ENCODE data around the gene ATP2B3. TPM values are rescaled to one million over a fixed set of nuclear protein-coding genes. Genes with fewer than 3 reads are reported as not detected.

The ATP2B3 gene
- total and polyA plus RNA-seq, 11 donors, result 0.12 TPM; not detected in 10

DNA sequence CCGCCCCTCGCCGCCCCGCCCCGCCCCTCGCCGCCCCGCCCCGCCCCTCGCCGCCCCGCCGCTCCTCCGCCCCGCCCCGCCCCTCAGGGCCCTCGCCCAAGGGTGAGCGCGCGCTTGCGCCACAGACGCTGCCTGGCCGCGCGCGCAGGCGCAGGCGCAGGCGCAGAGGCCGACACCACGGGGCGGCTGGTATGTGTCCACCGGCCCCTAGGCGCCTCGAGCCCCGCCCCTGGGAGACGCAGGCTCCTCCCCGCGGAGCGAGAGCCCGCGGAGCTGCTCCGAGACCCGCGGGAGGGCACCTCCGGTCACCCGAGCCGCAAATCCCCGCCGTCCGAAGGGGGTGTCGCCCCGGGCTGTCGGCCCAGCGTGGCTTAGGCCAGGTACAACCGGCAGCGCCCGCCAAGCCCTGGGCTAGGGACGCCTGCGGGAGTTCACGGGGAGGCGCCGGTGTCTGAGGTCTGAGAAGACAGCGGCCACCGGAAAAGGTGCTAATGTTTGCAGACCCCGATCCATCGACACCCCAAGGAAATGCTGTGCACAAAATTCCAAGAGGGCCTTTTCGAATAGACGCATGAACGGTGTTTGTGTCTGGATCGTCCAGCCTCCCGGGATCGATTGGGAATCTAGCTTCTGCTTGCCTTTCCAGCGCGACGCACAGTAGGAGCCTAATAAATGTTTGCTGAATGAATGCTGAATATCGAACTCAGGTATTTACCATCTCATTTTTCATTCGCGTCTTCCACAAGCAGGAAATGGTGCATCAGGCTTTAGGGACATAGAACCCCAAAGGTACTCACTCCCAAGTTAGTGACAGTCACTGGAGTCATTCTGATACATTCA, 82.0 kb downstream of the ATP2B3 start:
- Histone ChIP-seq H3K4me1 (peaks cover 0 to 24% (median 6%) of the 10 kb centered on the region in 12 donors), H3K4me3 (peak overlapping the region; percentile 29 to 87 (median 68)), H3K27me3 (no peaks in the 10 kb centered on the region), H3K27ac (peak overlapping the region in 10 of 12 donors; percentile 57 to 84 (median 70)), H3K9me3 (peaks cover 0 to 3% (median 0%) of the 10 kb centered on the region in 12 donors), H3K36me3 (peaks cover 0 to 10% (median 0%) of the 10 kb centered on the region in 9 donors)
- WGBS, 4 donors, result 0 to 31% (median 14%) methylated on average over 23 to 67 of the region's 79 CpGs
- peak; percentile 89 to 99 (median 94) for ATAC-seq
- TF ChIP-seq, protein P1, sequence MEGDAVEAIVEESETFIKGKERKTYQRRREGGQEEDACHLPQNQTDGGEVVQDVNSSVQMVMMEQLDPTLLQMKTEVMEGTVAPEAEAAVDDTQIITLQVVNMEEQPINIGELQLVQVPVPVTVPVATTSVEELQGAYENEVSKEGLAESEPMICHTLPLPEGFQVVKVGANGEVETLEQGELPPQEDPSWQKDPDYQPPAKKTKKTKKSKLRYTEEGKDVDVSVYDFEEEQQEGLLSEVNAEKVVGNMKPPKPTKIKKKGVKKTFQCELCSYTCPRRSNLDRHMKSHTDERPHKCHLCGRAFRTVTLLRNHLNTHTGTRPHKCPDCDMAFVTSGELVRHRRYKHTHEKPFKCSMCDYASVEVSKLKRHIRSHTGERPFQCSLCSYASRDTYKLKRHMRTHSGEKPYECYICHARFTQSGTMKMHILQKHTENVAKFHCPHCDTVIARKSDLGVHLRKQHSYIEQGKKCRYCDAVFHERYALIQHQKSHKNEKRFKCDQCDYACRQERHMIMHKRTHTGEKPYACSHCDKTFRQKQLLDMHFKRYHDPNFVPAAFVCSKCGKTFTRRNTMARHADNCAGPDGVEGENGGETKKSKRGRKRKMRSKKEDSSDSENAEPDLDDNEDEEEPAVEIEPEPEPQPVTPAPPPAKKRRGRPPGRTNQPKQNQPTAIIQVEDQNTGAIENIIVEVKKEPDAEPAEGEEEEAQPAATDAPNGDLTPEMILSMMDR (IDR thresholded peaks at IDR 0.05), result peak in 1 of 12 donors; percentile 3
- TF ChIP-seq POLR2A (IDR thresholded peaks at IDR 0.05), result no peak
- intact Hi-C loops (cut with DNase I), result loop anchor here in 2 of 10 donors (10.0 kb wide), 1 partner anchor 65 kb away; no protein-coding TSS in a partner anchor
- peak; percentile 87 to 95 (median 92) for DNase-seq

GRCh38 chrX:153600032-153600373, 82.6 kb downstream of the ATP2B3 start:
- 10 to 38% (median 21%) methylated on average over 2 of the region's 2 CpGs for WGBS, 4 donors
- Histone ChIP-seq H3K27ac (peak overlapping the region in 1 of 12 donors; percentile 84), H3K4me3 (peak overlapping the region in 10 of 12 donors; percentile 60 to 87 (median 69)), H3K4me1 (peaks cover 0 to 24% (median 6%) of the 10 kb centered on the region in 12 donors), H3K27me3 (no peaks in the 10 kb centered on the region), H3K9me3 (peaks cover 0 to 3% (median 0%) of the 10 kb centered on the region in 12 donors), H3K36me3 (peaks cover 0 to 4% (median 0%) of the 10 kb centered on the region in 9 donors)
- DNase-seq (no peak), ATAC-seq (no peak)
- TF ChIP-seq, protein P1 (IDR thresholded peaks at IDR 0.05), result no peak
- TF ChIP-seq POLR2A (IDR thresholded peaks at IDR 0.05), result no peak
- intact Hi-C loops (cut with DNase I), result loop anchor here in 2 of 10 donors (10.0 kb wide), 1 partner anchor 65 kb away; no protein-coding TSS in a partner anchor

DNA sequence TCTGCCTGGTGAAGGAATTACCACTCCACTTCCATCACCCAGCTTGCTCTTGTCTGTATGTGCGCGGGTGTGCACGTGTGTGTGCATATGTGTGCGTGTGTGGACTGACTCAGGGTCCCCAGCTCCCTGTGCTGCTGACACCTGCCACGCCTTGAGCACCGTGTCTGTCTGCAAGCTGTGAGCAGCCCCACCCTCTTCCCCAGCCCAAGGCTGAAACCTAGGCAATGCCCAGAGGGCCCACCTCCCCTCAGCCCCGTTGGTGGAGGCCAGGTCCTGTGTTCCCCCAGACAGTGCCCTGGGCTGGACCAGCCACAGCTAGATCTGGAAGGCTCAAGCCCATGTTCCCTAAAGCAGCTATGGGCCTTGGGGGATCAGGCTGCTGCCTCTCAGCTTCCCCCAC, 83.5 kb downstream of the ATP2B3 start:
- intact Hi-C loops (cut with DNase I), result loop anchor here in 2 of 10 donors (10.0 kb wide), 1 partner anchor 64 kb away; no protein-coding TSS in a partner anchor
- ATAC-seq (no peak), DNase-seq (peak in 1 of 5 donors; percentile 30)
- Histone ChIP-seq H3K36me3 (no peaks in the 10 kb centered on the region), H3K9me3 (peaks cover 0 to 3% (median 0%) of the 10 kb centered on the region in 12 donors), H3K27ac (no peak overlapping the region), H3K4me3 (no peak overlapping the region), H3K4me1 (peaks cover 0 to 24% (median 6%) of the 10 kb centered on the region in 12 donors), H3K27me3 (no peaks in the 10 kb centered on the region)
- WGBS, 4 donors, result 85 to 91% (median 88%) methylated on average over 7 of the region's 7 CpGs
- TF ChIP-seq POLR2A (IDR thresholded peaks at IDR 0.05), result no peak
- TF ChIP-seq, protein P1 (IDR thresholded peaks at IDR 0.05), result no peak

GRCh38 chrX:153601511-153602110, 84.2 kb downstream of the ATP2B3 start:
- Histone ChIP-seq H3K9me3 (peaks cover 0 to 3% (median 0%) of the 10 kb centered on the region in 12 donors), H3K4me1 (peaks cover 0 to 24% (median 6%) of the 10 kb centered on the region in 12 donors), H3K36me3 (no peaks in the 10 kb centered on the region), H3K4me3 (no peak overlapping the region), H3K27ac (no peak overlapping the region), H3K27me3 (no peaks in the 10 kb centered on the region)
- intact Hi-C loops (cut with DNase I), result loop anchor here in 2 of 10 donors (10.0 kb wide), 1 partner anchor 63 kb away; no protein-coding TSS in a partner anchor
- TF ChIP-seq POLR2A (IDR thresholded peaks at IDR 0.05), result no peak
- TF ChIP-seq, protein P1 (IDR thresholded peaks at IDR 0.05), result no peak
- no peak for DNase-seq
- 80 to 96% (median 88%) methylated on average over 12 of the region's 12 CpGs for WGBS, 4 donors
- ATAC-seq, result no peak

Measured in heart left ventricle (tissue), 16 donors.